GM12878 (cell line): ENCODE data around the gene HAPLN2. TPM values are rescaled to one million over a fixed set of nuclear protein-coding genes. Genes with fewer than 3 reads are reported as not detected.

Experiments used
- ATAC-seq: fragments of 200-7000 bp; cut with Tn5 transposase; 3 replicates; pipeline ENCODE4 v1.9.1; 2020; ENCODE audit warnings: mild to moderate bottlenecking, moderate library complexity
- BruUV-seq: library from RNA; stranded (reverse); fragments of 400-500 nt; replicated peaks from 2 replicates; lab custom pipeline; 2021; lab: Mats Ljungman, UMichigan
- CTCF ChIA-PET: fragments of 300-600 bp; sonication (Branson Sonifier 250); formaldehyde crosslinking; extraction: SDS; loops from one replicate; lab custom pipeline; 2021; ENCODE audit warnings: inconsistent platforms; lab: Yijun Ruan, JAX
- POLR2A ChIA-PET: fragments of 350-600 bp; formaldehyde crosslinking; extraction: SDS; loops from one replicate; lab custom pipeline; 2021; ENCODE audit warnings: inconsistent platforms; lab: Charles Lee
- RAD21 ChIA-PET: fragments of 300-600 bp; sonication (Branson Sonifier 250); formaldehyde crosslinking; loops from one replicate; lab custom pipeline; 2023; ENCODE audit warnings: antibody characterized with exemption; ENCODE audit not compliant: unreplicated experiment; lab: Charles Lee
- SMC1A ChIA-PET: fragments of 300-600 bp; sonication (Branson Sonifier 250); formaldehyde crosslinking; loops from one replicate; lab custom pipeline; 2023; ENCODE audit not compliant: unreplicated experiment, uncharacterized antibody; lab: Charles Lee
- DNase-seq: peaks from one replicate; pipeline ENCODE4 v3.0.0-alpha.2; 2011; ENCODE audit warnings: low read depth, low spot score
- FAIRE-seq: peaks from 3 replicates; lab custom pipeline; 2011; peaks lifted over from hg19 to GRCh38; lab: Jason Lieb, UNC
- H2AFZ ChIP-seq: 2 replicates; pipeline ENCODE4 v1.6.0; 2011; ENCODE audit warnings: low read depth, low read length, control low read depth; ENCODE audit not compliant: control insufficient read depth
- H3K27ac ChIP-seq: 2 replicates; pipeline ENCODE4 v1.5.1; 2011; ENCODE audit warnings: control low read depth; ENCODE audit not compliant: control insufficient read depth, insufficient read depth
- H3K27me3 ChIP-seq, 2 experiments: replicated peaks in 1 of 2; 2 replicates each; pipeline versions ENCODE4 v1.6.0 to v1.6.1; 2011; ENCODE audit warnings: low read length in 1 of 2; ENCODE audit not compliant: control insufficient read depth in 2 of 2, insufficient read depth in 2 of 2
- H3K36me3 ChIP-seq, 2 experiments: 2 replicates each; pipeline ENCODE4 v1.5.1; 2011; ENCODE audit warnings: low read length in 1 of 2; ENCODE audit not compliant: control insufficient read depth in 2 of 2, insufficient read depth in 2 of 2
- H3K4me1 ChIP-seq: 2 replicates; pipeline ENCODE4 v1.6.1; 2011; ENCODE audit warnings: mild to moderate bottlenecking, low read length, moderate library complexity, mixed read lengths; ENCODE audit not compliant: control insufficient read depth, insufficient read depth
- H3K4me2 ChIP-seq: 2 replicates; pipeline ENCODE4 v1.6.0; 2011; ENCODE audit warnings: control low read depth; ENCODE audit not compliant: control insufficient read depth, insufficient read depth
- H3K4me3 ChIP-seq: fragments of 200-600 bp; sonication (generic); 2 replicates; pipeline ENCODE4 v1.5.1; 2016
- H3K79me2 ChIP-seq: 2 replicates; pipeline ENCODE4 v1.6.0; 2011; ENCODE audit warnings: low read length; ENCODE audit not compliant: control insufficient read depth, insufficient read depth
- H3K9ac ChIP-seq: 2 replicates; pipeline ENCODE4 v1.8.0; 2011; ENCODE audit warnings: low read length, control low read depth, mixed read lengths; ENCODE audit not compliant: control insufficient read depth, insufficient read depth
- H3K9me3 ChIP-seq: replicated peaks from 3 replicates; pipeline ENCODE4 v1.5.1; 2011; ENCODE audit warnings: mild to moderate bottlenecking, low read length; ENCODE audit not compliant: control insufficient read depth, insufficient read depth
- H4K20me1 ChIP-seq: 2 replicates; pipeline ENCODE4 v1.6.0; 2011; ENCODE audit not compliant: control insufficient read depth, insufficient read depth
- ASH2L ChIP-seq: fragments of 300-600, 200-600 bp; sonication (generic); IDR thresholded peaks from 2 replicates; pipeline ENCODE4 v1.6.1; 2017; ENCODE audit warnings: low read depth, mild to moderate bottlenecking, borderline replicate concordance
- BACH1 ChIP-seq: fragments of 450-650 bp; IDR thresholded peaks from 2 replicates; pipeline ENCODE4 v1.6.1; 2017; ENCODE audit warnings: mild to moderate bottlenecking, borderline replicate concordance
- CBX3 ChIP-seq: fragments of 200-600 bp; sonication (generic); IDR thresholded peaks from 2 replicates; pipeline ENCODE4 v1.6.1; 2016; ENCODE audit warnings: low read depth, borderline replicate concordance
- CBX5 ChIP-seq: sonication (generic); IDR thresholded peaks from 2 replicates; pipeline ENCODE4 v1.6.1; 2016; ENCODE audit warnings: low read depth, moderate library complexity, mild to moderate bottlenecking, inconsistent platforms
- CHD2 ChIP-seq: IDR thresholded peaks from 2 replicates; pipeline ENCODE4 v1.6.1; 2011; ENCODE audit warnings: low read depth, low read length, improper control_type of control experiment, borderline replicate concordance
- CREM ChIP-seq: IDR thresholded peaks from 2 replicates; pipeline ENCODE4 v1.6.1; 2014; ENCODE audit warnings: antibody characterized with exemption, low read depth
- FOXM1 ChIP-seq: IDR thresholded peaks from 2 replicates; pipeline ENCODE4 v1.6.1; 2012; ENCODE audit warnings: low read depth, mild to moderate bottlenecking, inconsistent platforms, low read length, moderate library complexity
- MYC ChIP-seq: IDR thresholded peaks from 2 replicates; pipeline ENCODE4 v1.6.1; 2011; ENCODE audit warnings: mild to moderate bottlenecking, low read length, moderate library complexity, inconsistent platforms; ENCODE audit not compliant: insufficient read depth, insufficient replicate concordance, insufficient read length, severe bottlenecking
- SIN3A ChIP-seq: IDR thresholded peaks from 2 replicates; pipeline ENCODE4 v1.6.1; 2012; ENCODE audit warnings: low read depth, low read length, improper control_type of control experiment
- SRF ChIP-seq, 2 experiments: IDR thresholded peaks; 2 replicates each; pipeline ENCODE4 v1.6.1; 2011; ENCODE audit warnings: low read depth in 2 of 2, low read length in 2 of 2, mild to moderate bottlenecking in 1 of 2, moderate library complexity in 1 of 2
- TCF3 ChIP-seq: IDR thresholded peaks from 2 replicates; pipeline ENCODE4 v1.6.1; 2012; ENCODE audit warnings: low read depth, mild to moderate bottlenecking, low read length, borderline replicate concordance; ENCODE audit not compliant: insufficient read depth
- USF1 ChIP-seq: IDR thresholded peaks from 2 replicates; pipeline ENCODE4 v1.6.1; 2011; ENCODE audit warnings: borderline replicate concordance, low read depth, mild to moderate bottlenecking, moderate library complexity, mixed read lengths, low read length; ENCODE audit not compliant: insufficient read depth; ENCODE audit errors: extremely low read length
- WGBS: methylation state at CpG from one replicate; pipeline ENCODE4 v1.1.6; 2016; ENCODE audit warnings: low lambda C conversion rate; ENCODE audit not compliant: insufficient replicate concordance, insufficient coverage; ENCODE audit errors: missing lambda C conversion rate; 5-methylcytosine and 5-hydroxymethylcytosine counted together
- in situ Hi-C: fragments of 300-500 bp; cut with MboI; formaldehyde crosslinking; loops from 9 replicates; pipeline ENCODE4 v1.14.3; 2018; ENCODE audit warnings: mixed read lengths
- intact Hi-C: fragments of 100-400 bp; cut with micrococcal nuclease; formaldehyde crosslinking; loops from one replicate; pipeline ENCODE4 v1.14.2; 2022; ENCODE audit not compliant: unreplicated experiment
- polyA plus RNA-seq, 11 experiments: library from polyadenylated mRNA; depleted of rRNA in 4 of 11; unstranded in 6 of 11; stranded (reverse) in 5 of 11; fragments of >200 nt; fragmentation: Nextera tagmentation in 4 of 11; fragmentation: Illumina TruSeq in 1 of 11; extraction: Ambion mirVana in 4 of 11; extraction: Trizol in 1 of 11; gene quantifications; 1 replicate in 1 of 11; 2 replicates in 10 of 11; pipeline versions ENCODE4 v1.2.1 to v1.2.3, GENCODE V29; 2011 to 2016; ENCODE audit warnings: inconsistent platforms in 2 of 11, missing spikeins in 2 of 11, low read depth in 1 of 11
- total RNA-seq, 4 experiments: library from RNA; depleted of rRNA in 3 of 4; stranded (reverse); fragments of >200 nt in 3 of 4; fragmentation: Illumina TruSeq in 1 of 4; extraction: Trizol in 1 of 4; gene quantifications; 2 replicates each; pipeline versions ENCODE4 v1.2.1 to v1.2.3, GENCODE V29; 2013 to 2021
- TF ChIP-seq, protein P1 (sequence below): IDR thresholded peaks from 2 replicates; pipeline ENCODE4 v1.6.1; 2012; ENCODE audit warnings: low read length, inconsistent platforms
- TF ChIP-seq, protein P2 (sequence below): fragments of 450-650 bp; IDR thresholded peaks from 2 replicates; pipeline ENCODE4 v1.6.1; 2017; ENCODE audit warnings: antibody characterized with exemption, mild to moderate bottlenecking, moderate library complexity

The HAPLN2 gene
- total and polyA plus RNA-seq, 10 of the 15 experiments (the other 5 are each of a cell fraction or from before 2014, with no cell fraction given) = 0.15 to 0.24 TPM; not detected in 8

- TF ChIP-seq USF1 = no peak
- no peak for TF ChIP-seq CREM
- no peak for TF ChIP-seq CBX5
- no peak for TF ChIP-seq MYC
- no peak for TF ChIP-seq TCF3
- TF ChIP-seq FOXM1 = no peak
- TF ChIP-seq, protein P1, sequence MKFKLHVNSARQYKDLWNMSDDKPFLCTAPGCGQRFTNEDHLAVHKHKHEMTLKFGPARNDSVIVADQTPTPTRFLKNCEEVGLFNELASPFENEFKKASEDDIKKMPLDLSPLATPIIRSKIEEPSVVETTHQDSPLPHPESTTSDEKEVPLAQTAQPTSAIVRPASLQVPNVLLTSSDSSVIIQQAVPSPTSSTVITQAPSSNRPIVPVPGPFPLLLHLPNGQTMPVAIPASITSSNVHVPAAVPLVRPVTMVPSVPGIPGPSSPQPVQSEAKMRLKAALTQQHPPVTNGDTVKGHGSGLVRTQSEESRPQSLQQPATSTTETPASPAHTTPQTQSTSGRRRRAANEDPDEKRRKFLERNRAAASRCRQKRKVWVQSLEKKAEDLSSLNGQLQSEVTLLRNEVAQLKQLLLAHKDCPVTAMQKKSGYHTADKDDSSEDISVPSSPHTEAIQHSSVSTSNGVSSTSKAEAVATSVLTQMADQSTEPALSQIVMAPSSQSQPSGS = no peak
These were observed 49.8 kb downstream of the HAPLN2 start (continued) for GRCh38 chr1:156668801-156669637.

DNA sequence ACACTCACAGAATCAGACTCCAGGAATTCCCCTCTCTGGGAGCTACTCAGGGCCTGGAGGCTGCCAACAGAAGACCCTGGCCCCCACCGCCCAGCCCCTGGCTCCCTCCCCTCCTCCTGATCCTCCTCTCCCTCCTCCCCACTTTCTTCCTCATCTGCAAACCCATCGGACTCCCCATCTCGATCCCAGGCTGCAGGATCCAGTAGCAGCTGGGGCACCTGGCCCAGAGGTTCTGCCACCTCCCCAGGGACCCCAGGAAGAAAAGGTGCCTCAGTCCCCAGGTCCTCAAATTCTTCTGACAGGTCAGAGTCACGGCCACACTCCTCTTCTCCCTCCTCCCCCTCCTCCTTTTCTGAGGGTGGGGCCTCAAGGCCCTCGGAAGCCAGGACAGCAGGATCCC, 50.6 kb downstream of the HAPLN2 start:
- FAIRE-seq = no peak
- no peak overlapping the region for H3K4me3 ChIP-seq
- intact Hi-C loops = loop anchor here (10.0 kb wide), 1 partner anchor 55 kb away; the partner anchor contains the start of genes ISG20L2 and METTL25B
- H3K27me3 ChIP-seq = peaks cover 0 to 3% of the 10 kb centered on the region in 2 experiments; a peak in 3 of 4 replicates
- H2AFZ ChIP-seq = no peak overlapping the region
- SMC1A ChIA-PET = interaction anchor here (1.0 kb wide), 1 partner anchor 15 kb away, joined by 3 read pairs; no protein-coding TSS in a partner anchor
- POLR2A ChIA-PET = no interaction called here
- WGBS = 25% methylated on average over 2 of the region's 5 CpGs
- CTCF ChIA-PET = interaction anchor here (1.3 to 1.6 kb wide), 2 partner anchors 8 to 10 kb away, joined by 4 to 5 read pairs; no protein-coding TSS in a partner anchor
- no peak for DNase-seq
- no TSS peak for BruUV-seq
- no peaks in the 10 kb centered on the region for H3K9me3 ChIP-seq
- no peak overlapping the region for H3K4me2 ChIP-seq
- H3K9ac ChIP-seq = no peak overlapping the region
- peaks cover 9% of the 10 kb centered on the region for H3K4me1 ChIP-seq
- in situ Hi-C loops = no loop called here
- RAD21 ChIA-PET = no interaction called here
- ATAC-seq = no peak
- no peak overlapping the region for H3K27ac ChIP-seq
- no peaks in the 10 kb centered on the region for H4K20me1 ChIP-seq
- no peaks in the 10 kb centered on the region for H3K79me2 ChIP-seq
- no peaks in the 10 kb centered on the region for H3K36me3 ChIP-seq
- no peak for TF ChIP-seq SIN3A
- no peak for TF ChIP-seq CHD2
- TF ChIP-seq ASH2L = no peak
- TF ChIP-seq, protein P2, sequence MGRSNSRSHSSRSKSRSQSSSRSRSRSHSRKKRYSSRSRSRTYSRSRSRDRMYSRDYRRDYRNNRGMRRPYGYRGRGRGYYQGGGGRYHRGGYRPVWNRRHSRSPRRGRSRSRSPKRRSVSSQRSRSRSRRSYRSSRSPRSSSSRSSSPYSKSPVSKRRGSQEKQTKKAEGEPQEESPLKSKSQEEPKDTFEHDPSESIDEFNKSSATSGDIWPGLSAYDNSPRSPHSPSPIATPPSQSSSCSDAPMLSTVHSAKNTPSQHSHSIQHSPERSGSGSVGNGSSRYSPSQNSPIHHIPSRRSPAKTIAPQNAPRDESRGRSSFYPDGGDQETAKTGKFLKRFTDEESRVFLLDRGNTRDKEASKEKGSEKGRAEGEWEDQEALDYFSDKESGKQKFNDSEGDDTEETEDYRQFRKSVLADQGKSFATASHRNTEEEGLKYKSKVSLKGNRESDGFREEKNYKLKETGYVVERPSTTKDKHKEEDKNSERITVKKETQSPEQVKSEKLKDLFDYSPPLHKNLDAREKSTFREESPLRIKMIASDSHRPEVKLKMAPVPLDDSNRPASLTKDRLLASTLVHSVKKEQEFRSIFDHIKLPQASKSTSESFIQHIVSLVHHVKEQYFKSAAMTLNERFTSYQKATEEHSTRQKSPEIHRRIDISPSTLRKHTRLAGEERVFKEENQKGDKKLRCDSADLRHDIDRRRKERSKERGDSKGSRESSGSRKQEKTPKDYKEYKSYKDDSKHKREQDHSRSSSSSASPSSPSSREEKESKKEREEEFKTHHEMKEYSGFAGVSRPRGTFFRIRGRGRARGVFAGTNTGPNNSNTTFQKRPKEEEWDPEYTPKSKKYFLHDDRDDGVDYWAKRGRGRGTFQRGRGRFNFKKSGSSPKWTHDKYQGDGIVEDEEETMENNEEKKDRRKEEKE = no peak
- no peak for TF ChIP-seq BACH1
- TF ChIP-seq CBX3 = no peak
- TF ChIP-seq SRF (IDR thresholded peaks at IDR 0.05; ENCODE audit: low read depth in 2 of 2, low read length in 2 of 2) = no peak
